GM19238 (cell line): ENCODE results near the gene COBL.

Source experiments
- DNase-seq: peaks from one replicate; pipeline ENCODE4 v3.0.0; 2011; ENCODE audit warnings: low spot score; ENCODE audit not compliant: insufficient read length

The COBL gene

GRCh38 chr7:51080622-51081269, 235.9 kb downstream of the COBL start:
- DNase-seq, result no peak

GRCh38 chr7:51080216-51080615, 236.4 kb downstream of the COBL start:
- no peak for DNase-seq

DNA sequence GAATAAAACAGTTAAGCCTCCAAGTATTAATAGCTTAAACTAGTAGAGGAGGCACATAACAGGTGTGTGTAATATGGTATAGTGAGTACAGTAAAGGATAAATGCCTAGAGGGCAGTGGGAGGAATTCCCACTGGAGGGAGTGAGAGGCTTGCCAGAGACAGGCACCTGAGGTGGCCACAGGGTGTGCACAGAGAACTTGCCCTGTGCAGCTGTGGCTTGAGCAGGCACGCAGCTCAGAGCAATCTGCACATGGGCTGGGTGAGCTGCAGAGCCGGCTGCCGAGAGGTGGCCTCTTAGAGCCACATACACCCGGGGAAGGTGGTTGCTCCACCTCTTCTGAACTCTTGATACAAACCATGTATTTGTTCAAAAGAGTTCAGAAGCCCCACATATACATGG, 237.1 kb downstream of the COBL start:
- no peak for DNase-seq

GRCh38 chr7:51078653-51079052, 238.0 kb downstream of the COBL start:
- DNase-seq, result no peak

- no peak for DNase-seq
Observed at GRCh38 chr7:51077987-51078370, 238.6 kb downstream of the COBL start.

- no peak for DNase-seq
Observed at GRCh38 chr7:51077316-51077986, 239.2 kb downstream of the COBL start.

GRCh38 chr7:51075681-51076580, 240.7 kb downstream of the COBL start:
- DNase-seq, result no peak

DNA sequence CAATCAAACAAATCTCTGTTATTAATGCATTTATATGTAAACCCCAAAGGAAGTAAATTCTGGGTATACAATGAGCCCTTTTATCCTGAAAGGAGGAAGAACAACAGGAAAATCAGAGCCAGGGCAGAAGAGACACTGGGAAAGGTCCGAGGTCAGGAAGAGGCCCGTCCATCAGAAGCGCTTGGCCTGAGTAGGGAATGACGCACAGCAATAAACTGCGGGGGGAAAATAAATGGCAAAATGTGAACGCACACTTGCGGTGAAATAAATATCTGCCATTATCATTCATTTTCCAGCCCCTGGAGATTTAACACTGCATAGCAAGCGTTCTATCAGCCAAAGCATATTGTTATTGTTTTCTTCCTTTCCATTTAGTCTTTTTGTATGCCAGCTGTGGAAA, 243.4 kb downstream of the COBL start:
- DNase-seq, result no peak

GRCh38 chr7:51072281-51072680, 244.3 kb downstream of the COBL start:
- no peak for DNase-seq

DNA sequence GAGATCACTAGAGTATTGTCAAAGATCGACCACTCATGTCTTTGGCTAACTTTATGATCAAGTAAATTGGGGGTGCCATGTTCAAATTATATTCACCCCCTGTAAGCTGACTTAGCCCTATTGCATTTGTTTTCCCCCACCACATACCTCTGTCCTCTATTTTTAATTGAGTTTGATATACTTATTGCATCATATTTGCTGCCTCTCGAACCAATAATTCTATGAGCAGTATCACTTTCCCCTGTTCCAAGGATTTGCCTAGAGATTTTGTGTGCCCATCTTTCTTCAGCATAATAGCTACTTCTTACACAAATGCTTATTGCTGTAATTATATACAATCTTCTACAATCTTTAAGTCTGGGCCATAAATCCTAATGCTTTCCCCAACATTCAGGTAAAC, 245.2 kb downstream of the COBL start:
- DNase-seq, result no peak

DNA sequence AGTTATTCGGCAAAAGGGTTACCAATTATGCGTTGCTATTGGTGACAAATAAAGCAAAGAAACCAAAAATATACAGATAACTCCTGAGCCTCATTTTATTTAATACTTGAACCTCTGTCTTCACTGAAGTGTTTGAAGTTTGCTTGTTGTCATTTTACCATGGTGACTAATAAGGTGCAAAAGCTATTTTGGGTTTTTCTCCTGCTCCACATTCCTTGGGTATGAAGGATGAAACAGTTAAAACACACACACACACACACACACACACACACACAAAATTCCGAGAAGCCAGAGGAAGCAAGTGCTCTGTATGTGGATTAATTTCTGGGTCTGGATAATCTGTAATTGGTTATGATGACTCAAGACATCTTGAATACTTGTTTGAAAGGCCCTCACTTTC, 246.5 kb downstream of the COBL start:
- DNase-seq, result no peak

- DNase-seq, result no peak
Observed at GRCh38 chr7:51069411-51070083, 247.1 kb downstream of the COBL start.

GRCh38 chr7:51068401-51068800, 248.2 kb downstream of the COBL start:
- DNase-seq, result no peak

DNA sequence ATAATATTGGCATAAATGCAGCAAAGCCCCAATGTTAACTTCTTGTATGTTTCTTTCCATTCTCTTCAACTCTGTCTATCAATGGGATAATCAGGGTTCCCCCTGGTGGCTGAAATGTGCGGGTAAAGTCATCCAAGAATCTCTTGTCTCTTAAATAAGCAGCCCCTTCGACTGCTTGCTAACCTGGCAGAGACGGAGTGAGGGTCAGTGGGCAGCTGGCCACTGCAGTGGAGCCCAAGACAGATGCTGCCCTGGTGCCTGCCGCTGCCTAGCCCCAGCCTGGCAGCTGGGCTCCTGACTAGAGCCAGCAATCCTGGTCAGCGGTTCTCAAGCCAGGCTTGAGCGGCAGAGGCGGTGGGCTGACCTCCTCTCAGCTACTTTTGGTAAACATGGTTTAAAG, 248.9 kb downstream of the COBL start:
- no peak for DNase-seq

- DNase-seq, result no peak
Observed at GRCh38 chr7:51067258-51067657, 249.4 kb downstream of the COBL start.

DNA sequence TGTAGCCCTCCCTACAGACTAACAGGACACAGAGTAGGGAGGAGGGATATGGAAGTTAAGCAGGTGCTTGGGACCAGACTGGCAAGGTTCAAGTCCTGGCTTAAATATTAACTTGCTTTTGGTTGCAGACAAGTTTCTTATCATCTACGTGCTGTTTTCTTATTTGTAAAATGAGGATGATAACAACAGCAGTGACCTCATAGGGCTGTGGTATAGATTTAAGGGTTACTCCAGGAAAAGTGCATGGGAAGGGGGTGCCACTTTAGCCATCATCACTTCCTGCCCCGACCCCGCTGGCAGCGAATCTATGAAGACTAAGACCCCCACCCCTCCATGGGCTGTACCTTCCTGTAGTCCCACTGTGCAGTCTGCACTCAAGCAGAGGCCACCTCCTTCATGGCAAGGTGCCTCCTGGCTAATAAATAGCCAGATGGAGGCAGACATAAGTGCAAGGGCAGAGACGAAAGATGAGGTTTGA, 250.2 kb downstream of the COBL start:
- no peak for DNase-seq

DNA sequence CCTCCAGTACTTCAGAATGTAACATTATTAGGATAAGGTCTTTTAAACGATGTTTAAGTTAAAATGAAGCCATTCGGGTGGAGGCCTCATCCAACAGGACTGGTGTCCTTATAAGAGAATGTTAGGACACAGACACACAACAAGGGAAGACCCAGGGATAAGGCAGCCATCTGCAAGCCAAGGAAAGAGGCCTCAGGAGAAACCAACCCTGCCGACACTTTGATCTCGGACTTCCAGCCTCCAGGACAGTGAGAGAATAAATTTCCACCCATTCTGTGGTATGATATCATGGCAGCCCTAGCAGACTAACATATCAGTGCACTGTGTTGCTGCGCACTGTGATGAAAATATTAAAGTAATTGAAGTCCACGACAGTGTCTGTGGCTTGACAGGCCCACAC, 250.8 kb downstream of the COBL start:
- DNase-seq, result no peak

GRCh38 chr7:51064688-51065087, 251.9 kb downstream of the COBL start:
- DNase-seq, result no peak

GRCh38 chr7:51062222-51062987, 254.2 kb downstream of the COBL start:
- DNase-seq, result no peak

DNA sequence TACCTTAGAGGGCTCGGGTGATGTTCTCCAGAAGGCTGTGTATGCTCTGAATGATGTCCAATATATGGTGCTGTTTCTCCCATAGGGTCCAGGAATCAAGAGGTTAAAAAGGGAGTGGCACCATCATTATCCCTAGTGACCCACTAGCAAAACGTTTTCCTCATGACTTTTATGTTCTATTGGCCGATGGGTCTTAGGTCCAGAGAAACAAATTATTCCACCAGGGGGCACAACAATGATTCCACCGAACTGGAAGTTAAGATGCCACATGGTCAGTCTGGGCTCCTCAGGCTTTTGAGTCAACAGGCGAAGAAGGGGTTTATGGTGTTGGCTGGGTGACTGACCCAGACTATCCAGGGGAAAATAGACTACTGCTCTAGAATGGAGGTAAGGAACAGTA, 256.1 kb downstream of the COBL start:
- no peak for DNase-seq
